Activated naive CD4-positive, alpha-beta T cell treated with anti-CD3 and anti-CD28 coated beads for 36 hours (primary cell): ENCODE results near the gene ZSWIM4. TPM values are rescaled to one million over a fixed set of nuclear protein-coding genes. Genes with fewer than 3 reads are reported as not detected.

ENCODE experiments used
- CTCF ChIA-PET: fragments of 350-600 bp; sonication (Branson Sonifier 250); formaldehyde crosslinking; loops from one replicate; lab custom pipeline; 2021; ENCODE audit warnings: antibody characterized with exemption; lab: Charles Lee
- DNase-seq: peaks from one replicate; pipeline ENCODE4 v3.0.0-alpha.2; 2020
- H3K27ac Mint-ChIP-seq: one replicate; pipeline ENCODE4 v1.8.0; 2021; ENCODE audit warnings: mild to moderate bottlenecking, mixed read lengths
- H3K27me3 Mint-ChIP-seq: one replicate; pipeline ENCODE4 v1.8.0; 2021; ENCODE audit warnings: low read depth, mixed read lengths
- H3K36me3 Mint-ChIP-seq: one replicate; pipeline ENCODE4 v1.8.0; 2021; ENCODE audit warnings: low read depth, mixed read lengths
- H3K4me1 Mint-ChIP-seq: one replicate; pipeline ENCODE4 v1.8.0; 2021; ENCODE audit warnings: low read depth, mixed read lengths
- H3K4me3 Mint-ChIP-seq: one replicate; pipeline ENCODE4 v1.8.0; 2021; ENCODE audit warnings: mild to moderate bottlenecking, moderate library complexity, mixed read lengths
- H3K9me3 Mint-ChIP-seq: one replicate; pipeline ENCODE4 v1.8.0; 2021; ENCODE audit warnings: mixed read lengths
- intact Hi-C: fragments of 100-400 bp; cut with micrococcal nuclease; formaldehyde crosslinking; loops from one replicate; pipeline ENCODE4 v1.15.1; 2023
- total RNA-seq, 2 experiments: library from RNA; stranded (reverse); gene quantifications; one replicate each; pipeline ENCODE4 v1.2.3, GENCODE V29; 2021

The ZSWIM4 gene
- total RNA-seq, 2 experiments from 2014 or later = 6.7 to 7.1 TPM

GRCh38 chr19:13797870-13798269 is 2.6 kb downstream of the ZSWIM4 start:
- no peaks in the 10 kb centered on the region for H3K9me3 Mint-ChIP-seq
- H3K4me1 Mint-ChIP-seq = peaks cover 27% of the 10 kb centered on the region
- no peak overlapping the region for H3K27ac Mint-ChIP-seq
- H3K36me3 Mint-ChIP-seq = peaks cover 2% of the 10 kb centered on the region
- no peak for DNase-seq
- H3K4me3 Mint-ChIP-seq = no peak overlapping the region
- no peaks in the 10 kb centered on the region for H3K27me3 Mint-ChIP-seq
- CTCF ChIA-PET = interaction anchor here (0.6 to 2.3 kb wide), 5 partner anchors 10 to 66 kb away, joined by 3 to 10 read pairs (median 3); partner anchors contain the start of gene C19orf53
- intact Hi-C loops = loop anchor here (5.0 kb wide), 2 partner anchors 66 to 284 kb away; no protein-coding TSS in a partner anchor

GRCh38 chr19:13799669-13800068 is 4.4 kb downstream of the ZSWIM4 start:
- intact Hi-C loops = loop anchor here (5.0 kb wide), 2 partner anchors 67 to 283 kb away; no protein-coding TSS in a partner anchor
- CTCF ChIA-PET = interaction anchor here (0.7 kb wide), 1 partner anchor 275 kb away, joined by 3 read pairs; no protein-coding TSS in a partner anchor
- Mint-ChIP-seq H3K4me1 (peaks cover 22% of the 10 kb centered on the region), H3K36me3 (peaks cover 2% of the 10 kb centered on the region), H3K27me3 (no peaks in the 10 kb centered on the region), H3K4me3 (no peak overlapping the region), H3K9me3 (no peaks in the 10 kb centered on the region), H3K27ac (no peak overlapping the region)
- no peak for DNase-seq

- Mint-ChIP-seq H3K4me3 (no peak overlapping the region), H3K36me3 (peaks cover 2% of the 10 kb centered on the region), H3K9me3 (no peaks in the 10 kb centered on the region), H3K27ac (no peak overlapping the region), H3K27me3 (no peaks in the 10 kb centered on the region), H3K4me1 (no peaks in the 10 kb centered on the region)
- DNase-seq = no peak
- intact Hi-C loops = no loop called here
- CTCF ChIA-PET = interaction anchor here (0.5 to 1.2 kb wide), 4 partner anchors 30 to 568 kb away, joined by 3 read pairs; no protein-coding TSS in a partner anchor
Observed at GRCh38 chr19:13803038-13803437, 7.8 kb downstream of the ZSWIM4 start.

GRCh38 chr19:13804830-13805683 is 9.8 kb downstream of the ZSWIM4 start:
- CTCF ChIA-PET = interaction anchor here (0.6 to 1.3 kb wide), 3 partner anchors 9 to 99 kb away, joined by 3 to 7 read pairs (median 5); no protein-coding TSS in a partner anchor
- DNase-seq = no peak

GRCh38 chr19:13806728-13807127 is 11.5 kb downstream of the ZSWIM4 start:
- DNase-seq = no peak
- no peak overlapping the region for H3K4me3 Mint-ChIP-seq
- no peaks in the 10 kb centered on the region for H3K9me3 Mint-ChIP-seq
- CTCF ChIA-PET = no interaction called here
- no peaks in the 10 kb centered on the region for H3K27me3 Mint-ChIP-seq
- intact Hi-C loops = no loop called here
- H3K27ac Mint-ChIP-seq = no peak overlapping the region
- no peaks in the 10 kb centered on the region for H3K4me1 Mint-ChIP-seq
- H3K36me3 Mint-ChIP-seq = peaks cover 2% of the 10 kb centered on the region

More at GRCh38 chr19:13804830-13805683, 9.8 kb downstream of the ZSWIM4 start:
- H3K27ac Mint-ChIP-seq = no peak overlapping the region
- H3K36me3 Mint-ChIP-seq = peaks cover 4% of the 10 kb centered on the region
- no peaks in the 10 kb centered on the region for H3K9me3 Mint-ChIP-seq
- H3K4me1 Mint-ChIP-seq = no peaks in the 10 kb centered on the region
- H3K27me3 Mint-ChIP-seq = no peaks in the 10 kb centered on the region
- intact Hi-C loops = no loop called here
- H3K4me3 Mint-ChIP-seq = no peak overlapping the region

- Mint-ChIP-seq H3K9me3 (no peaks in the 10 kb centered on the region), H3K4me1 (no peaks in the 10 kb centered on the region), H3K4me3 (no peak overlapping the region), H3K27me3 (no peaks in the 10 kb centered on the region), H3K27ac (no peak overlapping the region), H3K36me3 (peaks cover 2% of the 10 kb centered on the region)
- DNase-seq = no peak
- intact Hi-C loops = no loop called here
- CTCF ChIA-PET = no interaction called here
Observed at GRCh38 chr19:13807421-13808021, 12.3 kb downstream of the ZSWIM4 start.

- Mint-ChIP-seq H3K27ac (no peak overlapping the region), H3K27me3 (no peaks in the 10 kb centered on the region), H3K4me1 (no peaks in the 10 kb centered on the region), H3K4me3 (no peak overlapping the region), H3K36me3 (peaks cover 4% of the 10 kb centered on the region), H3K9me3 (no peaks in the 10 kb centered on the region)
- intact Hi-C loops = no loop called here
- CTCF ChIA-PET = no interaction called here
- DNase-seq = no peak
Observed at GRCh38 chr19:13808856-13809255, 13.6 kb downstream of the ZSWIM4 start.

- Mint-ChIP-seq H3K4me3 (no peak overlapping the region), H3K4me1 (no peaks in the 10 kb centered on the region), H3K27ac (no peak overlapping the region), H3K9me3 (no peaks in the 10 kb centered on the region), H3K27me3 (no peaks in the 10 kb centered on the region), H3K36me3 (peaks cover 4% of the 10 kb centered on the region)
- CTCF ChIA-PET = interaction anchor here (0.6 kb wide), 1 partner anchor 40 kb away, joined by 3 read pairs; no protein-coding TSS in a partner anchor
- DNase-seq = no peak
- intact Hi-C loops = no loop called here
Observed at GRCh38 chr19:13812544-13812943, 17.3 kb downstream of the ZSWIM4 start.

GRCh38 chr19:13813147-13813546 is 17.9 kb downstream of the ZSWIM4 start:
- Mint-ChIP-seq H3K4me1 (no peaks in the 10 kb centered on the region), H3K27me3 (no peaks in the 10 kb centered on the region), H3K36me3 (peaks cover 4% of the 10 kb centered on the region), H3K4me3 (no peak overlapping the region), H3K9me3 (no peaks in the 10 kb centered on the region), H3K27ac (no peak overlapping the region)
- intact Hi-C loops = no loop called here
- CTCF ChIA-PET = no interaction called here
- DNase-seq = no peak

GRCh38 chr19:13814550-13814949 is 19.3 kb downstream of the ZSWIM4 start:
- peaks cover 4% of the 10 kb centered on the region for H3K36me3 Mint-ChIP-seq
- CTCF ChIA-PET = interaction anchor here (0.6 to 1.0 kb wide), 3 partner anchors 48 to 1047 kb away, joined by 3 to 6 read pairs (median 4); no protein-coding TSS in a partner anchor
- no peak for DNase-seq

GRCh38 chr19:13817018-13817614 is 21.9 kb downstream of the ZSWIM4 start:
- CTCF ChIA-PET = no interaction called here
- Mint-ChIP-seq H3K4me1 (no peaks in the 10 kb centered on the region), H3K36me3 (peaks cover 4% of the 10 kb centered on the region), H3K9me3 (no peaks in the 10 kb centered on the region), H3K27ac (no peak overlapping the region), H3K27me3 (no peaks in the 10 kb centered on the region), H3K4me3 (no peak overlapping the region)
- intact Hi-C loops = no loop called here
- no peak for DNase-seq

More at GRCh38 chr19:13814550-13814949, 19.3 kb downstream of the ZSWIM4 start:
- no peaks in the 10 kb centered on the region for H3K4me1 Mint-ChIP-seq
- no peaks in the 10 kb centered on the region for H3K9me3 Mint-ChIP-seq
- H3K27ac Mint-ChIP-seq = no peak overlapping the region
- no peak overlapping the region for H3K4me3 Mint-ChIP-seq
- no peaks in the 10 kb centered on the region for H3K27me3 Mint-ChIP-seq
- intact Hi-C loops = no loop called here
